OCI-LY7 (cell line): ENCODE measurements around the gene TCF20. TPM values are rescaled to one million over a fixed set of nuclear protein-coding genes. Genes with fewer than 3 reads are reported as not detected.

Source experiments
- BruUV-seq: library from RNA; stranded (reverse); fragments of 400-500 nt; replicated peaks from 2 replicates; lab custom pipeline; 2021; lab: Mats Ljungman, UMichigan
- CTCF ChIA-PET: fragments of 300-600 bp; sonication (Branson Sonifier 250); formaldehyde crosslinking; loops from one replicate; lab custom pipeline; 2022; ENCODE audit warnings: antibody characterized with exemption; ENCODE audit not compliant: unreplicated experiment; lab: Charles Lee
- POLR2A ChIA-PET: fragments of 300-600 bp; sonication (Branson Sonifier 250); formaldehyde crosslinking; loops from one replicate; lab custom pipeline; 2022; ENCODE audit warnings: antibody characterized with exemption; lab: Charles Lee
- DNase-seq: peaks from one replicate; pipeline ENCODE4 v3.0.0-alpha.2; 2015; ENCODE audit warnings: low spot score
- H2AFZ ChIP-seq: fragments of 200-600 bp; sonication (generic), shearing (Covaris generic); 2 replicates; pipeline ENCODE4 v1.6.1; 2014; ENCODE audit warnings: mild to moderate bottlenecking, antibody characterized with exemption, low read length, moderate library complexity
- H3K27ac ChIP-seq: fragments of 200-600 bp; sonication (generic); 2 replicates; pipeline ENCODE4 v1.5.1; 2014; ENCODE audit warnings: mixed run types, low read depth, mild to moderate bottlenecking, moderate library complexity, low read length, inconsistent platforms; ENCODE audit not compliant: poor library complexity, severe bottlenecking
- H3K36me3 ChIP-seq: fragments of 200-600 bp; sonication (generic); 2 replicates; pipeline ENCODE4 v1.6.1; 2014; ENCODE audit warnings: mild to moderate bottlenecking, antibody characterized with exemption, low read length, moderate library complexity, mixed read lengths; ENCODE audit not compliant: insufficient read depth
- H3K4me1 ChIP-seq: fragments of 200-600 bp; sonication (generic); 2 replicates; pipeline ENCODE4 v1.5.1; 2014; ENCODE audit warnings: mild to moderate bottlenecking, low read length; ENCODE audit not compliant: insufficient read depth, poor library complexity, severe bottlenecking
- H3K4me2 ChIP-seq: fragments of 200-600 bp; sonication (generic); 2 replicates; pipeline ENCODE4 v1.6.1; 2014; ENCODE audit warnings: mild to moderate bottlenecking, low read length
- H3K4me3 ChIP-seq: fragments of 200-600 bp; sonication (generic); 2 replicates; pipeline ENCODE4 v1.5.1; 2014; ENCODE audit warnings: mild to moderate bottlenecking, low read depth, low read length; ENCODE audit not compliant: poor library complexity, severe bottlenecking
- H3K79me2 ChIP-seq: fragments of 200-600 bp; sonication (generic); 2 replicates; pipeline ENCODE4 v1.6.1; 2016; ENCODE audit warnings: low read depth, mild to moderate bottlenecking, low read length, moderate library complexity, mixed read lengths; ENCODE audit not compliant: insufficient read depth
- H3K9me2 ChIP-seq: fragments of 200-600 bp; sonication (generic); 2 replicates; pipeline ENCODE4 v1.6.1; 2016; ENCODE audit warnings: mild to moderate bottlenecking, low read length, mixed read lengths; ENCODE audit not compliant: insufficient read depth
- H3K9me3 ChIP-seq: fragments of 200-600 bp; sonication (generic); 2 replicates; pipeline ENCODE4 v1.6.1; 2014; ENCODE audit warnings: mild to moderate bottlenecking, mixed run types, low read length, mixed read lengths
- H4K20me1 ChIP-seq: fragments of 200-600 bp; sonication (generic); 2 replicates; pipeline ENCODE4 v1.6.1; 2014; ENCODE audit warnings: mild to moderate bottlenecking, antibody characterized with exemption, low read length, moderate library complexity, mixed read lengths; ENCODE audit not compliant: insufficient read depth
- EZH2phosphoT487 ChIP-seq: fragments of 200-600 bp; sonication (generic); IDR thresholded peaks from 2 replicates; pipeline ENCODE4 v1.6.1; 2018; ENCODE audit warnings: low read depth, borderline replicate concordance, mild to moderate bottlenecking, mixed run types, antibody characterized with exemption, low read length, moderate library complexity, mixed read lengths
- intact Hi-C: fragments of 100-400 bp; cut with micrococcal nuclease; formaldehyde crosslinking; loops from one replicate; pipeline ENCODE4 v1.10.0; 2022; ENCODE audit not compliant: unreplicated experiment
- total RNA-seq, 2 experiments: library from RNA; depleted of rRNA in 1 of 2; stranded (reverse); fragments of >200 nt in 1 of 2; shearing (Covaris generic) in 1 of 2; gene quantifications; 2 replicates each; pipeline ENCODE4 v1.2.3, GENCODE V29; 2014 to 2022
- TF ChIP-seq, protein P1 (sequence below): fragments of 200-600 bp; sonication (generic); conservative IDR thresholded peaks from 2 replicates; pipeline ENCODE4 v1.5.1; 2014; ENCODE audit warnings: mild to moderate bottlenecking, antibody characterized with exemption, low read length, moderate library complexity, mixed read lengths

The TCF20 gene
- total RNA-seq, 2 experiments from 2014 or later: 56.0 to 71.1 TPM

DNA sequence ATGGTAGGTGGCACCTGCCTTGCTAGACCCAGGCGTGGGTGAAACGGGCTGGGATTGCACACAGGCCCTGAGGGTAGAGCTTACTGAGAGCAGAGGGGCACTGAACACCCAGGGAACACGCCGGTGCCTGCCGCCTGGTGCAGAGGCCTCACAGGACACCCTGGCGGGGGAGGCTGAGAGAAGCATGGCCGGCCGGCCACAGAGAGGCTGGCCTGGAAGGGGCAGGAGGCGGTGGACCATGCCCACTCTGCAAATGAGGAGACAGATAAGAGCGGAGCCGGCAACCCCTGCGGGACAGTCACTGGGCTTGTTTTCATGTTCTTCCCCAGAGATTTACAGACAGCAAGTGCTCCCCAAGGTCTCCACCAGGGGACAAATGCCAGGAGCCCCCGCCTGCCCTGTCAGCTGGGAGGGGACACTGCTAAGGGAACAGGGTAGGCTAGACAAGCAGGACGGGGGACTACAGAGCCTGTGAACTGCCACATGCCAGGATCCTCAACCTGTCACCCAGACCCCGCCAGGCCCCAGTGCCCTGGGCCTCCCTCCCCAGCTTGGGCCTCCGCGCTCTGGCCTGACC is 38.5 kb upstream of the TCF20 start:
- TF ChIP-seq, protein P1, sequence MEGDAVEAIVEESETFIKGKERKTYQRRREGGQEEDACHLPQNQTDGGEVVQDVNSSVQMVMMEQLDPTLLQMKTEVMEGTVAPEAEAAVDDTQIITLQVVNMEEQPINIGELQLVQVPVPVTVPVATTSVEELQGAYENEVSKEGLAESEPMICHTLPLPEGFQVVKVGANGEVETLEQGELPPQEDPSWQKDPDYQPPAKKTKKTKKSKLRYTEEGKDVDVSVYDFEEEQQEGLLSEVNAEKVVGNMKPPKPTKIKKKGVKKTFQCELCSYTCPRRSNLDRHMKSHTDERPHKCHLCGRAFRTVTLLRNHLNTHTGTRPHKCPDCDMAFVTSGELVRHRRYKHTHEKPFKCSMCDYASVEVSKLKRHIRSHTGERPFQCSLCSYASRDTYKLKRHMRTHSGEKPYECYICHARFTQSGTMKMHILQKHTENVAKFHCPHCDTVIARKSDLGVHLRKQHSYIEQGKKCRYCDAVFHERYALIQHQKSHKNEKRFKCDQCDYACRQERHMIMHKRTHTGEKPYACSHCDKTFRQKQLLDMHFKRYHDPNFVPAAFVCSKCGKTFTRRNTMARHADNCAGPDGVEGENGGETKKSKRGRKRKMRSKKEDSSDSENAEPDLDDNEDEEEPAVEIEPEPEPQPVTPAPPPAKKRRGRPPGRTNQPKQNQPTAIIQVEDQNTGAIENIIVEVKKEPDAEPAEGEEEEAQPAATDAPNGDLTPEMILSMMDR: no peak
- no peak for TF ChIP-seq EZH2phosphoT487
- no TSS peak for BruUV-seq
- Histone ChIP-seq H3K4me2 (no peak overlapping the region), H3K4me3 (no peak overlapping the region), H3K9me2 (no peaks in the 10 kb centered on the region), H2AFZ (no peak overlapping the region), H3K79me2 (no peaks in the 10 kb centered on the region), H3K36me3 (no peaks in the 10 kb centered on the region), H4K20me1 (no peaks in the 10 kb centered on the region), H3K27ac (no peak overlapping the region), H3K9me3 (no peaks in the 10 kb centered on the region), H3K4me1 (peaks cover 21% of the 10 kb centered on the region)
- ChIA-PET POLR2A (interaction anchor here (1.3 kb wide), 1 partner anchor 9 kb away, joined by 4 read pairs; no protein-coding TSS in a partner anchor), CTCF (no interaction called here)
- no peak for DNase-seq
- intact Hi-C loops: no loop called here

DNA sequence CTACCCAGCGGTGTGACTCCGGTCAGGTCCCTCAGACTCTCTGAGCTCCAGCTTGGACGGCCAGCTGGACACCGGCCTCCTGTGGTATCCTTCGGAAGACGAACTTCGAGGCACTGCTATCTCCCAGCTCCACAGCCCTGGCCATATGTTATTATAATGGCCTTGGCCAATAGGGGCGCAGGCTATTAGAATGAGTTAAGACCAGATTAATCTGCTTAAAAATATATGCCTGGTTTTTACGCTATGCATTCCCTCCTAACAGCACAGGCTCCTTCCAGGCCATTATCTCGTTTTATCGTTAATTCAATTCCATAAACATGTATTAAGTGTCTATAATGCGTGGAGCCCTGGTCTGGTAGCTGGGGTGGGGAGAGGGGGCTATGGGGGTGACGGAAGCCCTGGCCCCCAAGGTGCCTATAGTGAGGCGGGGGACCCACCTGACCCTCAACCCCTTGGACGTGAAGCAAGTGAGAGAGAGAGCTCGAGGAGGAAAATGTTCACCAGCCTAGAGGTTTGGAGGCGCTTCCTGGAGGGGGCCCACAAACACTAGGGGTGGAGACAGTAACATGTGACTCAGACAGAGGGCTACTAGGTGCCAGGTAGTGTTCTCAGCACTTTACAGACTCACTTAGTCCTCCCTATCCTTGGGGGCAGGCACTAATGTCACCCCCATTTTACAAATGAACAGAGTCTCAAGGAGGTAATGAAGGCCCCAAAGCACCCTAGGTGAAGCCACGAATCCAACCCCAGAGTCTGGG is 37.5 kb upstream of the TCF20 start:
- CTCF ChIA-PET: no interaction called here
- Histone ChIP-seq H3K36me3 (no peaks in the 10 kb centered on the region), H3K4me2 (no peak overlapping the region), H3K79me2 (no peaks in the 10 kb centered on the region), H3K4me3 (no peak overlapping the region), H3K9me2 (no peaks in the 10 kb centered on the region), H3K4me1 (peaks cover 23% of the 10 kb centered on the region), H3K9me3 (no peaks in the 10 kb centered on the region), H4K20me1 (no peaks in the 10 kb centered on the region), H3K27ac (no peak overlapping the region), H2AFZ (no peak overlapping the region)
- POLR2A ChIA-PET: interaction anchor here (1.3 kb wide), 1 partner anchor 8 kb away, joined by 4 read pairs; no protein-coding TSS in a partner anchor
- no peak for DNase-seq
- no TSS peak for BruUV-seq
- no peak for TF ChIP-seq EZH2phosphoT487
- TF ChIP-seq, protein P1: no peak
- intact Hi-C loops: no loop called here

DNA sequence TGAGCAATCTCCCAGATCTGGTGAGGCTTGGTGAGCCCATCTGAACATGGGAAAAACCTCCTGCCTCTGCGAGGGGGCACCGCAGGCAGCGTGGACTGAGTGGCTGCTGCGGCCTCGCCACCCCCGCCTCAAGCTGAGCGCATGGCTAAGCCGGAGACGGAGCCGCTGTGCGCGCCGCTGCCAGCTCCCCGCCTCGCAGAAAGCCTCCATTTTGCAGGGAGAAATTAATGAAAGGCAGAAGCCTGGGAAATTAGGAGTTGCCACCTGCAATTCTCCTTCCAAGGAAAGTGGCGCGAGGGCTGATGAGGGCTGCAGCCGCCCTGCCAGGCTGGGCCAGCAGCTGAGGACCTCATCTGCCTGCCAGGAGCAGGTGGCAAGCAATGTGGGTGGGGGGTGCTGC is 35.6 kb upstream of the TCF20 start:
- Histone ChIP-seq H3K4me1 (peaks cover 21% of the 10 kb centered on the region), H3K27ac (no peak overlapping the region), H3K4me3 (no peak overlapping the region), H3K9me2 (no peaks in the 10 kb centered on the region), H3K4me2 (no peak overlapping the region), H3K9me3 (no peaks in the 10 kb centered on the region), H2AFZ (no peak overlapping the region), H3K79me2 (no peaks in the 10 kb centered on the region), H3K36me3 (no peaks in the 10 kb centered on the region), H4K20me1 (no peaks in the 10 kb centered on the region)
- no TSS peak for BruUV-seq
- DNase-seq: no peak
- ChIA-PET POLR2A (no interaction called here), CTCF (no interaction called here)
- TF ChIP-seq, protein P1: no peak
- no peak for TF ChIP-seq EZH2phosphoT487
- intact Hi-C loops: no loop called here
